Liver (tissue), 3 donors: ENCODE data around the gene PCDHGA6.
A peak's percentile ranks its signal among the peaks of the same experiment; 100 is the strongest.

Source experiments
- EGR1 ChIP-seq, 2 donors: IDR thresholded peaks; 2 replicates each; pipeline ENCODE4 v1.6.1; 2016 to 2018; ENCODE audit warnings: antibody characterized with exemption in 2 of 2, low read depth in 2 of 2
- GABPA ChIP-seq, 2 donors: IDR thresholded peaks in 1 of 2; conservative IDR thresholded peaks in 1 of 2; 2 replicates each; pipeline ENCODE4 v1.6.1; 2016; ENCODE audit warnings: antibody characterized with exemption in 2 of 2, mild to moderate bottlenecking in 1 of 2, moderate library complexity in 1 of 2
- JUND ChIP-seq, 2 donors: IDR thresholded peaks; 2 replicates each; pipeline ENCODE4 v1.6.1; 2016; ENCODE audit warnings: antibody characterized with exemption in 2 of 2
- RAD21 ChIP-seq, 2 donors: IDR thresholded peaks; 2 replicates each; pipeline ENCODE4 v1.6.1; 2016; ENCODE audit warnings: antibody characterized with exemption in 2 of 2, mild to moderate bottlenecking in 2 of 2
- RXRA ChIP-seq, 2 donors: IDR thresholded peaks; 2 replicates each; pipeline ENCODE4 v1.6.1; 2017 to 2018; ENCODE audit warnings: antibody characterized with exemption in 2 of 2, mild to moderate bottlenecking in 1 of 2
- SP1 ChIP-seq: IDR thresholded peaks from 2 replicates; pipeline ENCODE4 v1.6.1; 2018; ENCODE audit warnings: antibody characterized with exemption, mild to moderate bottlenecking
- TAF1 ChIP-seq: conservative IDR thresholded peaks from 2 replicates; pipeline ENCODE4 v1.6.1; 2016; ENCODE audit warnings: antibody characterized with exemption, mild to moderate bottlenecking
- YY1 ChIP-seq: IDR thresholded peaks from 2 replicates; pipeline ENCODE4 v1.6.1; 2016; ENCODE audit warnings: antibody characterized with exemption, mild to moderate bottlenecking
- TF ChIP-seq, protein P1 (sequence below): fragments of 150-350 bp; IDR thresholded peaks from 2 replicates; pipeline ENCODE4 v1.5.1; 2017; ENCODE audit warnings: improper control_type of control experiment, low read depth, low read length; ENCODE audit not compliant: missing input control
- TF ChIP-seq, protein P2 (sequence below): IDR thresholded peaks from 2 replicates; pipeline ENCODE4 v1.6.1; 2016; ENCODE audit warnings: antibody characterized with exemption, mild to moderate bottlenecking
- TF ChIP-seq, protein P3 (sequence below): IDR thresholded peaks from 2 replicates; pipeline ENCODE4 v1.6.1; 2016; ENCODE audit warnings: antibody characterized with exemption
- TF ChIP-seq, protein P4 (sequence below): IDR thresholded peaks from 2 replicates; pipeline ENCODE4 v1.6.1; 2016; ENCODE audit warnings: antibody characterized with exemption
- TF ChIP-seq, protein P5 (sequence below): IDR thresholded peaks from 2 replicates; pipeline ENCODE4 v1.6.1; 2016; ENCODE audit warnings: antibody characterized with exemption
- donor health status: healthy.
- donor health status: healthy.

DNA sequence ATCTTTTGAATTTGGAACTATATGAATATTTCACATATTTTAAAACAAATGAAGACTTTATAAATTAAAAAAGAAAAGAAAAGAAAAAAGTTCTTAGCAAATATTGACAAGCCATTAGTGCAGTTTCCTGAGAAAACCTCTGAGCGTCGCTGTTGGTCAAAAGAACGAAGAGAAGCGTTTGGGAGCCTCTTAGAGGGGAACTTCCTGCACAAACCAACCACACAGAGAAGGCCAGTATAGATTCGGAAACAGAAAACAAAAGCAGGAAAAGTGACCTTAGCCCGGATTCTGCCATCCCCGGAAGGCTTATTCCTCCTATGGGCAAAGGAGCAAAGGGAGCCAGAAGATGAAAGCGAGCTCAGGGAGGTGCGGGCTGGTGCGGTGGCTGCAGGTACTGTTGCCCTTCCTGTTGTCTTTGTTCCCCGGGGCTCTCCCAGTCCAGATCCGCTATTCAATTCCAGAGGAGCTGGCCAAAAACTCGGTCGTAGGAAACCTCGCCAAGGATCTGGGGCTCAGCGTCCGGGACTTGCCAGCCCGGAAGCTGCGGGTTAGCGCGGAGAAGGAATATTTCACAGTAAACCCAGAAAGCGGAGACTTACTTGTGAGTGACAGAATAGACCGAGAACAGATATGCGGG is 13.8 kb upstream of the PCDHGA6 start, which contains the start of gene PCDHGB2:
- TF ChIP-seq, protein P1, sequence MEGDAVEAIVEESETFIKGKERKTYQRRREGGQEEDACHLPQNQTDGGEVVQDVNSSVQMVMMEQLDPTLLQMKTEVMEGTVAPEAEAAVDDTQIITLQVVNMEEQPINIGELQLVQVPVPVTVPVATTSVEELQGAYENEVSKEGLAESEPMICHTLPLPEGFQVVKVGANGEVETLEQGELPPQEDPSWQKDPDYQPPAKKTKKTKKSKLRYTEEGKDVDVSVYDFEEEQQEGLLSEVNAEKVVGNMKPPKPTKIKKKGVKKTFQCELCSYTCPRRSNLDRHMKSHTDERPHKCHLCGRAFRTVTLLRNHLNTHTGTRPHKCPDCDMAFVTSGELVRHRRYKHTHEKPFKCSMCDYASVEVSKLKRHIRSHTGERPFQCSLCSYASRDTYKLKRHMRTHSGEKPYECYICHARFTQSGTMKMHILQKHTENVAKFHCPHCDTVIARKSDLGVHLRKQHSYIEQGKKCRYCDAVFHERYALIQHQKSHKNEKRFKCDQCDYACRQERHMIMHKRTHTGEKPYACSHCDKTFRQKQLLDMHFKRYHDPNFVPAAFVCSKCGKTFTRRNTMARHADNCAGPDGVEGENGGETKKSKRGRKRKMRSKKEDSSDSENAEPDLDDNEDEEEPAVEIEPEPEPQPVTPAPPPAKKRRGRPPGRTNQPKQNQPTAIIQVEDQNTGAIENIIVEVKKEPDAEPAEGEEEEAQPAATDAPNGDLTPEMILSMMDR = no peak
- TF ChIP-seq YY1 = no peak
- no peak for TF ChIP-seq JUND (IDR thresholded peaks at IDR 0.05)
- TF ChIP-seq, protein P2, sequence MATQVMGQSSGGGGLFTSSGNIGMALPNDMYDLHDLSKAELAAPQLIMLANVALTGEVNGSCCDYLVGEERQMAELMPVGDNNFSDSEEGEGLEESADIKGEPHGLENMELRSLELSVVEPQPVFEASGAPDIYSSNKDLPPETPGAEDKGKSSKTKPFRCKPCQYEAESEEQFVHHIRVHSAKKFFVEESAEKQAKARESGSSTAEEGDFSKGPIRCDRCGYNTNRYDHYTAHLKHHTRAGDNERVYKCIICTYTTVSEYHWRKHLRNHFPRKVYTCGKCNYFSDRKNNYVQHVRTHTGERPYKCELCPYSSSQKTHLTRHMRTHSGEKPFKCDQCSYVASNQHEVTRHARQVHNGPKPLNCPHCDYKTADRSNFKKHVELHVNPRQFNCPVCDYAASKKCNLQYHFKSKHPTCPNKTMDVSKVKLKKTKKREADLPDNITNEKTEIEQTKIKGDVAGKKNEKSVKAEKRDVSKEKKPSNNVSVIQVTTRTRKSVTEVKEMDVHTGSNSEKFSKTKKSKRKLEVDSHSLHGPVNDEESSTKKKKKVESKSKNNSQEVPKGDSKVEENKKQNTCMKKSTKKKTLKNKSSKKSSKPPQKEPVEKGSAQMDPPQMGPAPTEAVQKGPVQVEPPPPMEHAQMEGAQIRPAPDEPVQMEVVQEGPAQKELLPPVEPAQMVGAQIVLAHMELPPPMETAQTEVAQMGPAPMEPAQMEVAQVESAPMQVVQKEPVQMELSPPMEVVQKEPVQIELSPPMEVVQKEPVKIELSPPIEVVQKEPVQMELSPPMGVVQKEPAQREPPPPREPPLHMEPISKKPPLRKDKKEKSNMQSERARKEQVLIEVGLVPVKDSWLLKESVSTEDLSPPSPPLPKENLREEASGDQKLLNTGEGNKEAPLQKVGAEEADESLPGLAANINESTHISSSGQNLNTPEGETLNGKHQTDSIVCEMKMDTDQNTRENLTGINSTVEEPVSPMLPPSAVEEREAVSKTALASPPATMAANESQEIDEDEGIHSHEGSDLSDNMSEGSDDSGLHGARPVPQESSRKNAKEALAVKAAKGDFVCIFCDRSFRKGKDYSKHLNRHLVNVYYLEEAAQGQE = no peak
- TF ChIP-seq, protein P3, sequence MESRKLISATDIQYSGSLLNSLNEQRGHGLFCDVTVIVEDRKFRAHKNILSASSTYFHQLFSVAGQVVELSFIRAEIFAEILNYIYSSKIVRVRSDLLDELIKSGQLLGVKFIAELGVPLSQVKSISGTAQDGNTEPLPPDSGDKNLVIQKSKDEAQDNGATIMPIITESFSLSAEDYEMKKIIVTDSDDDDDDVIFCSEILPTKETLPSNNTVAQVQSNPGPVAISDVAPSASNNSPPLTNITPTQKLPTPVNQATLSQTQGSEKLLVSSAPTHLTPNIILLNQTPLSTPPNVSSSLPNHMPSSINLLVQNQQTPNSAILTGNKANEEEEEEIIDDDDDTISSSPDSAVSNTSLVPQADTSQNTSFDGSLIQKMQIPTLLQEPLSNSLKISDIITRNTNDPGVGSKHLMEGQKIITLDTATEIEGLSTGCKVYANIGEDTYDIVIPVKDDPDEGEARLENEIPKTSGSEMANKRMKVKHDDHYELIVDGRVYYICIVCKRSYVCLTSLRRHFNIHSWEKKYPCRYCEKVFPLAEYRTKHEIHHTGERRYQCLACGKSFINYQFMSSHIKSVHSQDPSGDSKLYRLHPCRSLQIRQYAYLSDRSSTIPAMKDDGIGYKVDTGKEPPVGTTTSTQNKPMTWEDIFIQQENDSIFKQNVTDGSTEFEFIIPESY = no peak
- TF ChIP-seq GABPA (IDR thresholded peaks at IDR 0.05 in 1 of 2, conservative IDR thresholded peaks at IDR 0.05 in 1 of 2) = no peak
- TF ChIP-seq RXRA (IDR thresholded peaks at IDR 0.05) = no peak
- TF ChIP-seq, protein P4, sequence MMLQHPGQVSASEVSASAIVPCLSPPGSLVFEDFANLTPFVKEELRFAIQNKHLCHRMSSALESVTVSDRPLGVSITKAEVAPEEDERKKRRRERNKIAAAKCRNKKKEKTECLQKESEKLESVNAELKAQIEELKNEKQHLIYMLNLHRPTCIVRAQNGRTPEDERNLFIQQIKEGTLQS = no peak
- no peak for TF ChIP-seq TAF1
- peak in 1 of 2 donors; percentile 17 for TF ChIP-seq RAD21 (IDR thresholded peaks at IDR 0.05)
- TF ChIP-seq, protein P5, sequence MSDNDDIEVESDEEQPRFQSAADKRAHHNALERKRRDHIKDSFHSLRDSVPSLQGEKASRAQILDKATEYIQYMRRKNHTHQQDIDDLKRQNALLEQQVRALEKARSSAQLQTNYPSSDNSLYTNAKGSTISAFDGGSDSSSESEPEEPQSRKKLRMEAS = no peak
- no peak for TF ChIP-seq EGR1 (IDR thresholded peaks at IDR 0.05; ENCODE audit: low read depth in 2 of 2)
- TF ChIP-seq SP1 = no peak
